ENCODE measurements around the gene PIP5K1C.
A peak's percentile ranks its signal among the peaks of the same experiment; 100 is the strongest.
"Not testable (repeated sequence)": the region's sequence is repeated elsewhere in the genome, so short reads cannot be mapped to it uniquely, and the experiment has no call there.

Gene PIP5K1C

GRCh38 chr19:3644351-3645066 is 55.8 kb downstream of the PIP5K1C start:
- DNase-seq (ENCODE audit: low spot score) = peak; percentile 43

DNA sequence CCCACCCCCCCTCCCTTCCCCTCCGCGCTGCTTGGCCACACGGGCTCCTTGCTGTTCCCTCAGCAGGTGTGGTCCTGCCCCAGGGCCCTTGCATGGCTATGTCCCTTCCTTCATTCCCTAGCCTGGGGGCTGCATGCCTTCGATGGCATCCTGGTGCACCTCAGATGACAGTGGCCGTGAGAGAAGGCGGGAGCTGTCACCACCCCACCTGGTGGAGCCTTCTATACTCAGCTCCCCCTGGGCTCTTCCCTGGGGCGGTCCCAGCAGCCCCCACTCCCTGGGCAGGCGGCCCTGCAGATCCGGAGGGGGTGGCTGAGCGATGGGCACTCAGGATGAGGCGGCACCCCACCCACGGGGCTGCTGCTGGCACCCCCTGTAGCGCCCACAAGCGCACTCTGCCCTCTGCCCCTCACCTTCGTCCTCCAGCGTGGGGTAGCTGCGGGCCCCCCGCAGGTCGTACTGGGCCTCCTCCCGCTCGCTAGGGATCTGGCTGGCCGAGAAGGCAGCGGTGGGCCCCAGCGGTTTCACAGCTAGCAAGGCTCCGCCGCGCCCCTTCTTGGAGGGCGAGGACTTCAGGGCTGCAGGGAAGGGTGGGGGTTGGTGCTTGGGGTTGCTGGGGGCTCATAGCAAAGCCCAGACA is 56.5 kb downstream of the PIP5K1C start:
- no peak for DNase-seq (ENCODE audit: low spot score)

- no peak for DNase-seq (ENCODE audit: low spot score)
Observed at GRCh38 chr19:3642987-3643673, 57.1 kb downstream of the PIP5K1C start.

GRCh38 chr19:3642296-3642695 is 58.0 kb downstream of the PIP5K1C start:
- DNase-seq (ENCODE audit: low spot score) = no peak

GRCh38 chr19:3641515-3642269 is 58.6 kb downstream of the PIP5K1C start:
- DNase-seq (ENCODE audit: low spot score) = no peak

- no peak for DNase-seq (ENCODE audit: low spot score)
Observed at GRCh38 chr19:3639479-3639878, 60.8 kb downstream of the PIP5K1C start.

- no peak for DNase-seq (ENCODE audit: low spot score)
Observed at GRCh38 chr19:3638208-3639193, 61.8 kb downstream of the PIP5K1C start.

GRCh38 chr19:3637621-3638020 is 62.6 kb downstream of the PIP5K1C start:
- no peak for DNase-seq (ENCODE audit: low spot score)

GRCh38 chr19:3636962-3637361 is 63.3 kb downstream of the PIP5K1C start:
- no peak for DNase-seq (ENCODE audit: low spot score)

GRCh38 chr19:3636506-3636905 is 63.8 kb downstream of the PIP5K1C start:
- DNase-seq (ENCODE audit: low spot score) = no peak

GRCh38 chr19:3634496-3635045 is 65.7 kb downstream of the PIP5K1C start:
- DNase-seq (ENCODE audit: low spot score) = no peak

GRCh38 chr19:3633559-3633988 is 66.7 kb downstream of the PIP5K1C start:
- no peak for DNase-seq (ENCODE audit: low spot score)

GRCh38 chr19:3632739-3633558 is 67.3 kb downstream of the PIP5K1C start:
- no peak for DNase-seq (ENCODE audit: low spot score)

- DNase-seq (ENCODE audit: low spot score) = no peak
Observed at GRCh38 chr19:3632098-3632497, 68.2 kb downstream of the PIP5K1C start.

DNA sequence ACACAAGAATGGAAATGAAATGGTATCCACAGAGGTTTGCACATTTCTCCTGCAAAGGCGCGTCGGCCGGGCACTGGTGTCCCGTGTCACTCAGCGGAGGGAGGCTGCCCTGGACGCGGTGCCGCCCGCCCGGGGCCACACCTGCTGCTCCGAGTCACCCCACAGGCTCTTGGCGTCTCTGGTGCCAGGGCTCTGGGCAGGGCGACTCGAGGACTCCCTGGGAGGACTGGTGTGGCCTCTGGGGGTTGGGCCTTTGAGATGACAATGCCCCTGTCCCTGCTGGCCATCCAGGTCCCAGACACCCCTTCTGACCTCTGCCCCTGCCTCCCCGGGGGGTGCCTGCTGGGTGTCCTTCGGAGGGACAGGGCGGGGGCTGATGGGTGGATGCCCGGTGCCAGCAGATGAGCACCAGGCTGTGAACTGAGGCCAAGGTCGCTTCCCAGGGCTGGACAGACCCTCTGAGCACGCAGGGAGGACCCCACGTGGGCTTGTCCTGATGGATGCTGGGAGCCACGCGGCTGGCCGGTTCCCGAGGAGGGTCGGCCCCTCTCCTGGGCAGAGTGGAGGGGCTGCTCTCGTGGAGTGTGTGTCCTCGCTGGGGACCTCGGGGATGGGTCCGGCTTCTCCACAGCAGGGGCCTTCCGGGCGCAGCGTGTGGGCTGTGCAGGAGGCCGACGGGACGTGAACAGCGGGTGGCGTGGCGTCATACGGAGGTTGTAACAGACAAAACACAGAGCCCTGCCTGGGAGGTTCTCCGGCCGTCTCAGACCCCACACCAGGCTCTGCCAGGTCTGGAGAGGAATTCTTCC is 69.0 kb downstream of the PIP5K1C start:
- no peak for DNase-seq (ENCODE audit: low spot score)

- DNase-seq (ENCODE audit: low spot score) = not testable (repeated sequence)
Observed at GRCh38 chr19:3628766-3629165, 71.5 kb downstream of the PIP5K1C start.

DNA sequence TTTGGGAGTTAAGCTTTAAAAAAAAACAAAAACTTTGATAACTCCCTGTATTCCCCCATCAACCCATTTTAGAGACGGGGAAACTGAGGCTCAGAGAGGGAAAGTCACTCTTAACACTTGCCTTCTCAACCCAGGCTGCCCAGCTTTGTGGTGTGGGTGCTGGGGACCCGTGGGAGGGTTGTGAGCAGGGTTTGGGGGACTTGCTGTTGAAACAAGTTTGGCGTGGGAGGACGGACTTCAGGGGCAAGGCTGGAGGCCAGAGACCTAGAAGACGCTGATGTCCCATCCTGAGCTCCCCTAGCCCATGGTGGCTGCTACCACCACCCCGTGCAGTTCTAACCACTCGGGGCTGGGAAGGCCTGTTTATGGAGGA is 72.9 kb downstream of the PIP5K1C start:
- no peak for DNase-seq (ENCODE audit: low spot score)

DNA sequence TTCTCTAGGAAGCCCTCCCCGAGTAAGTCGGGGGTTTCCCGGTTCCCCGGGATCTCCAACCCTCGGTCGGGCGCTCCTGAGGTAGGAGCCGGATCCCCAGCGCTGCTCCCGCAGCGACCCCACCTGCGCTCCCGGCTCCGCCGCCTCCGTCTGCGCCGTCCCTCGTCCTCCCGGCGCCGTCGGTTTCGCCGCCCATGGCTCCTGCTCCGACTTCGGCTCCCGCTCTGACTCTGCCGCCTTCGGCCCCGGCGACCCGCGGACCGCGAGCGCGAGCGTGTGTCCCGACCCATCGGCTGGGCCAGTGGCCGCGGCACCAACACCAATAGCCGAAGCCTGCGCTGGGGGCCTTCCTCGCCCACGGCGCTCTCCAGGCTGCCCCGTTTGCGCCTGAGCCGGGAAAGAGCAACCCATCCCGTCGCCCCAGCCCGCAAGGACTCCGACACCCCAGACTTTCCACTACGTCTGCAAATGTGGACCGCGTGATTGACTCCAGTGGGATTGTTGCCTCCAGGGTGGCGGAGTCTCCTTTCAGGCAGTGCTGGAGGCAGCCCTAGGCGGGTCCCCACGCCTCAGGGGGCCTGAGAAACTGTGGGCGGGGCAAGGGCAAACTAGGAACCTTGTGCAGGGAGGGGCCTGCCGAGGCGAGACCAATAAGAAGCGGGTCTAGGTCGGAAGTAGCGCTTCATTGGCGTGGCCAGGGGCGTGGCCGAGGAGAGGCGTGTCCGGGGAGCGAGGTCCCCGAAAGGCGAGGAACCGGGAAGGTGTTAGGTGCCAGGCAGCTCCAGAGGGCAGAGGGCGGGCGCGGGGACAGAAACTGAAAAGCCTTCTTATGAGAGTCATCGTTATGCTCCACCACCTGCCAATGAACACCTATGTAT is 73.6 kb downstream of the PIP5K1C start, which contains the start of gene CACTIN:
CACTIN (minus strand) TSS at position 318 of the 878 bp plus-strand sequence; CDS start at position 290, 28 bp downstream.
- DNase-seq (ENCODE audit: low spot score) = peak; percentile 100

Data from AG08395 (cell line).